ENCODE data around the gene ANKRD29.
"Not testable (repeated sequence)": the region's sequence is repeated elsewhere in the genome, so short reads cannot be mapped to it uniquely, and the experiment has no call there.

The ANKRD29 gene

DNA sequence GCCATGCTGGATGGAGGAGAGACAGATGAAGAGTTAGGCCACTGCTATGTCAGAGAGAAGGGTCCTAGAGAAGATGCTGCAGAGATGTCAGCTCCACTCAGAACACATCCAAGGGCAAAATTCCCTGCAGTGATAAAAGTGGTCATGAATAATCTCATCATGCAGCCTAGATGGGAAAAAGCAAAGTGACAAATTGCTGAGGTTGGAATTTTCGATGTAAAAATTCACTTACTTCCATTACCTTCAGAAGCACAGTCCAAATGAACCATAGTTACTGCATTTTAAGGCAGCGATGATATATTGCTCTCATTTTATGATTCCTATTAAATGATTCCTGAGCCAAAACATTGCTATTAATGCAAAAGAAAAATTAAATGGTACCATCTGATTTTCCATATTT, 16.4 kb downstream of the ANKRD29 start:
- Mint-ChIP-seq H3K27me3 (peaks cover 7% of the 10 kb centered on the region), H3K27ac (no peak overlapping the region), H3K4me1 (ENCODE audit: low read depth) (peaks cover 14% of the 10 kb centered on the region), H3K36me3 (ENCODE audit: low read depth) (no peaks in the 10 kb centered on the region), H3K9me3 (peaks cover 8% of the 10 kb centered on the region), H3K4me3 (no peak overlapping the region)
- intact Hi-C loops (cut with micrococcal nuclease), result no loop called here

DNA sequence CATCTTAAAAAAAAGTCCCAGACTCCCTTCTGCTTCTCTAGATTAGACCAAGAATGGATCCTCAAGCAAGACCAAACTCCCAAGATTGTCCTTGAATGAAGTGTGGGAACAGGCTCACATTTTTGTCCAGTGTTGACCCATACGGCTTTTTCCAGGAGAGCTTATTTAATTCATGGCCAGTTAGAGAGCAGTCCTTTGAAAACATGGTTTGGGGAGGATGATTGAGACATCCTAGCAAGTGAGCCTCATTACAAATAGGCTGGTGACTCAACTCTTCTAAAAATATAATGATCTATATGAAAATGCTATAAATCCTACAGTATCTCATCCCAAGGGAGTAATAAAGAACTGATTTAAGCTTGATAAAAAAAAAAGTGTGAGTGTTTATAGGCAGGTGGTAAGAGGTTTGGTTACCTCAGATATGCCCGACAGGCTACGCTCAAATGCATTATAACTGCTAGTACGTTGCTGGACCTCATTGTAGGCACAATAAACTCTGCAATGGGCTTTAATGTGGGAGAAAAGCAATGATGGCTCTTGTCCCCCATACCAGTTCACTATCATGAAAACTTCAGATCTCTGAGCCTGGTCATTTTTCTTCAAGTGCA, 17.0 kb downstream of the ANKRD29 start:
- H3K27me3 Mint-ChIP-seq, result peaks cover 7% of the 10 kb centered on the region
- peaks cover 14% of the 10 kb centered on the region for H3K4me1 Mint-ChIP-seq (ENCODE audit: low read depth)
- H3K36me3 Mint-ChIP-seq (ENCODE audit: low read depth), result no peaks in the 10 kb centered on the region
- no peak overlapping the region for H3K4me3 Mint-ChIP-seq
- intact Hi-C loops (cut with micrococcal nuclease), result no loop called here
- peaks cover 8% of the 10 kb centered on the region for H3K9me3 Mint-ChIP-seq
- H3K27ac Mint-ChIP-seq, result no peak overlapping the region

DNA sequence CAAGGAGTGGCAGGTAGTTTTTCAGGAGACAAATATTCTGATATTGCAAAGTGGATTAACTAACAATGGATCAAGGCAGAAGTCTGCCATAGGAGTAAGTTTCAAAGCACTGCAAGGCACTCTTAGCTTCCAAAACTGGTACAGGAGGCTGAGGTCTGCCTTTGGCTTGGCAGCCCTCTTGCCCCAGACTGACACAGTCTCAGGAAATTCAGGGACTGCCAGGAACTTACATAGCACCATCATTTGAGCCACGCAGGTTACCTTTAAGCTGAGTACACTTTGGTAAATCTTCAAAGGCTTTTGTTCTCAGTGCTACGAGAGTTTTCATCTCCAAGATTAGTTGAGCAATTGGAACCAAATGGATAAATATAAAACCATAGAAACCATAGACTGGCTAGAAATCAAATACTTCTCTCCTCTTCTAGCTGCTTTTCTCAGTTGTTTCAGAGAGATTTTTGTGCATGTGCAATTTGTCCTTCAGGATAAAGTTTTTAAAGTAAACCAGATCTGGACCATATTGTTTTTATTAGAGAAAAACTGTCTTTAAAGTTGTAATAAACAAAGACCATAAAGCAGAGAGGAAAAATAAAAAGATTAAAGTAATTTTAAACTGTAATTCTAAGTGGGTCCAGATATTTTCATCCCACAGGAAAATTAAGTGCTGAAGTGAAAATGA, 18.8 kb downstream of the ANKRD29 start:
- intact Hi-C loops (cut with micrococcal nuclease), result no loop called here
- H3K27me3 Mint-ChIP-seq, result peaks cover 5% of the 10 kb centered on the region
- no peaks in the 10 kb centered on the region for H3K36me3 Mint-ChIP-seq (ENCODE audit: low read depth)
- H3K27ac Mint-ChIP-seq, result no peak overlapping the region
- H3K9me3 Mint-ChIP-seq, result peaks cover 8% of the 10 kb centered on the region
- H3K4me3 Mint-ChIP-seq, result no peak overlapping the region
- H3K4me1 Mint-ChIP-seq (ENCODE audit: low read depth), result peaks cover 6% of the 10 kb centered on the region

DNA sequence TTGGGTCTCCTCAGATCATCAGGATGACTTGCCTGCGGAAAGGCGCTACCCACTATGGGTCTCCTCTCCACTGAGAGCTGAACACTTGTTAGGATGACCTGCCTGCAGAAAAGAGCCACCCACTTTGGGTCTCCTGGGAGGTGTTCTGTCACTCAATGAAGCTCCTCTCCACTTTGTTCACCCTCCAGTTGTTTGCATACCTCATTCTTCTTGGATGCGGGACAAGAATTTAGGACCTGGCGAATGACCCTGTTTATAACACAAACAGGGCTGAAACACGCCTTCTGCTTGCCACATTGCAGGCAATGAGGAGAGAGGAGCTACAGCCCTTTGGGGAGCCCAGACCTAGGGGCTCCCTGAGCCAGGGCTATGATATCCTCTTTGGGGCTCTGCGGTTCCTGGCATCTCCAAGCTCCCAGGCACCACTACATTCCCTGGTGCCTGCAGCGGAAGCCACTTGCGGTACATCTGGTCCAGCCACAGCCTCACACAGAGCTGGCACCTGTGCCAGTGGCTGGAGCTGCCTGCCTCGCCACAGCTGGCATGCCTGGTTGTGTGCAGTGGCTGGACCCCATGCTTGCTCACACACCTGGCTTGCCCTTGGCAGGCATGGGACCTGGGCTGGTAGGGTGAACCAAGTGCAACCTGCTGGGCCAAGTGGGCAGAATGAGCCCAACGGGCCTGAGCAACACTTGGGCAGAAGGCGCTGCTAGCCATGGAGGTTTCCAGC, 20.6 kb downstream of the ANKRD29 start:
- Mint-ChIP-seq H3K4me1 (ENCODE audit: low read depth) (no peaks in the 10 kb centered on the region), H3K27me3 (peaks cover 5% of the 10 kb centered on the region), H3K9me3 (peaks cover 8% of the 10 kb centered on the region), H3K27ac (no peak overlapping the region), H3K4me3 (no peak overlapping the region), H3K36me3 (ENCODE audit: low read depth) (no peaks in the 10 kb centered on the region)
- intact Hi-C loops (cut with micrococcal nuclease), result no loop called here

- Mint-ChIP-seq H3K36me3 (ENCODE audit: low read depth) (no peaks in the 10 kb centered on the region), H3K9me3 (peaks cover 8% of the 10 kb centered on the region), H3K27me3 (peaks cover 3% of the 10 kb centered on the region), H3K4me3 (no peak overlapping the region), H3K4me1 (ENCODE audit: low read depth) (no peaks in the 10 kb centered on the region), H3K27ac (no peak overlapping the region)
- intact Hi-C loops (cut with micrococcal nuclease), result no loop called here
These were observed 21.5 kb downstream of the ANKRD29 start for GRCh38 chr18:23641143-23641720.

DNA sequence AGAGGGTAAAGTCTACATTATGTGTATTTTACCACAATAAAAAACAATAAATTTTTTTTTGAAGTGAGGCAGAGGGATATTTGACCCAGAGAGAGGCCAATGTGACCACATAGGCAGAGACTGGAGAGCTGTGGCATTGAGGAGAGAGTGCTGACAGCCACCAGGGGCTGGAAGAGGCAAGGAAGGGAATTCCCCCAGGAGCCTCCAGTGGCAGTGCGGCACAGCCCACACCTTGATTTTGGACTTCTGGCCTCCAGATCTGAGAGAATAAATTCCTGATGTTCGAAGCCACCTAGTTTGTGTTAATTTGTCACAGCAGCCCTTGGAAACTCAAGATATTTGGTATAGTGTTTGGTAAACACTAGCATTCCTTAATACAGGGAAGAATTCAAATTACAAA, 22.7 kb downstream of the ANKRD29 start:
- intact Hi-C loops (cut with micrococcal nuclease), result no loop called here
- Mint-ChIP-seq H3K27me3 (peaks cover 5% of the 10 kb centered on the region), H3K36me3 (ENCODE audit: low read depth) (no peaks in the 10 kb centered on the region), H3K9me3 (peaks cover 8% of the 10 kb centered on the region), H3K27ac (no peak overlapping the region), H3K4me1 (ENCODE audit: low read depth) (peaks cover 4% of the 10 kb centered on the region), H3K4me3 (no peak overlapping the region)

DNA sequence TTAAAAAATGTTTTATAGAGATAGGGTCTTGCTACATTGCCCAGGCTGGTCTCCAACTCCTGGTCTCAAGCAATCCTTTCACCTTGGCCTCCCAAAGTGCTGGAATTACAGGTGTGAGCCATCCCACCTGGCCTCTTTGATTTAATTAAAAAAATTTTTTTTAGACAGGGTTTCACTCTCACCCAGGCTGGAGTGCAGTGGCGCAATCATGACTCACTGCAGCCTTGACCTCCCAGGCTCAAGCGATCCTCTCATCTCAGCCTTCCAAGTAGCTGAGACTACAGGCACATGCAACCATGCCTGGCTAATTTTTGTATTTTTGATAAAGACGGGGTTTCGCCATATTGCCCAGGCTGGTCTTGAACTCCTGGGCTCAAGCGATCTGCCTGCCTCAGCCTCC, 26.3 kb downstream of the ANKRD29 start:
- H3K27me3 Mint-ChIP-seq; H3K9me3 Mint-ChIP-seq; intact Hi-C loops (cut with micrococcal nuclease); H3K36me3 Mint-ChIP-seq (ENCODE audit: low read depth); H3K27ac Mint-ChIP-seq; H3K4me3 Mint-ChIP-seq: not testable (repeated sequence)
- H3K4me1 Mint-ChIP-seq (ENCODE audit: low read depth), result peaks cover 10% of the 10 kb centered on the region

GRCh38 chr18:23636071-23636399, 26.7 kb downstream of the ANKRD29 start:
- intact Hi-C loops (cut with micrococcal nuclease), result no loop called here
- Mint-ChIP-seq H3K27me3 (peaks cover 10% of the 10 kb centered on the region), H3K27ac (no peak overlapping the region), H3K4me3 (no peak overlapping the region), H3K36me3 (ENCODE audit: low read depth) (no peaks in the 10 kb centered on the region), H3K9me3 (no peaks in the 10 kb centered on the region), H3K4me1 (ENCODE audit: low read depth) (peaks cover 10% of the 10 kb centered on the region)

DNA sequence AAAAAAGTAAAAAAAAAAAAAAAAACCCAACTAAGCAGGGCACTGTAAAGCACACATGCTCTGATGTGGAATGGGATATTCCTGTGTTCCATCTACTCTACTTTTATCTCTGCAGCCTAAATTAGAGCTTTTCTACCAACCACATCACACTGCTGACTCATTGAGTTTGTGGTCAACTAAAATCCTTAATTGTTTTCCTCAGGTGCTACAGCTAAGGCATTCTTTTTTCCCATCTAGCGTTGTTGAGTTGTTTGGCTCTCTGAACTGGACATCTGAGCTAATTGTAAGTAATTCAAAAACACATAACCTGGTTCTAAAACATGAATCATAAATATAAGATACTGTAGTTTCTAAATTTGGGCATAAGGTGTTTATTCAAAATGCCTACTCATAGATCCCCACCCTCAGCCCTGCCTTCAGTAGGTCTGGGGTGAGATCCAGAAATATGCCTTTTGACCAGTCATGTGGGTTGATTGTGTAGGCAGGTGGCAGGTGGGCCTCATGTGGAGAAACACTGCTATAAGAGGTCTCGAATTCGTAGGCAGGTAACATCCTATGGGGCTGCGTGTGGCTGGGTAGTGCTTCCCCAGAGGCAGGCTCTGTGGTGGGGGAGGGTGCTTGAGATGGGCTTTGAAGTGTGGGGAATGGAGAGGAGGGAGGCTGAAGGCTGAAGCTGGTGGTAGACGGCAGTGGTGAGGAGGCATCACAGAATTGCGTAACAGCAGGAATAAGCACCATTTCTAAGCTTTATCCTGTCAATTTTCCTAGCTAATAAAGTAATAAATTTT, 27.2 kb downstream of the ANKRD29 start:
- no peaks in the 10 kb centered on the region for H3K9me3 Mint-ChIP-seq
- H3K4me3 Mint-ChIP-seq, result no peak overlapping the region

GRCh38 chr18:23634692-23635091, 28.0 kb downstream of the ANKRD29 start:
- intact Hi-C loops (cut with micrococcal nuclease), result no loop called here
- Mint-ChIP-seq H3K36me3 (ENCODE audit: low read depth) (no peaks in the 10 kb centered on the region), H3K9me3 (no peaks in the 10 kb centered on the region), H3K27me3 (peaks cover 10% of the 10 kb centered on the region), H3K4me1 (ENCODE audit: low read depth) (peaks cover 10% of the 10 kb centered on the region), H3K4me3 (no peak overlapping the region), H3K27ac (no peak overlapping the region)

More for the DNA sequence above, 27.2 kb downstream of the ANKRD29 start:
- Mint-ChIP-seq H3K36me3 (ENCODE audit: low read depth) (no peaks in the 10 kb centered on the region), H3K27me3 (peaks cover 10% of the 10 kb centered on the region), H3K4me1 (ENCODE audit: low read depth) (peaks cover 10% of the 10 kb centered on the region), H3K27ac (no peak overlapping the region)
- intact Hi-C loops (cut with micrococcal nuclease), result no loop called here

DNA sequence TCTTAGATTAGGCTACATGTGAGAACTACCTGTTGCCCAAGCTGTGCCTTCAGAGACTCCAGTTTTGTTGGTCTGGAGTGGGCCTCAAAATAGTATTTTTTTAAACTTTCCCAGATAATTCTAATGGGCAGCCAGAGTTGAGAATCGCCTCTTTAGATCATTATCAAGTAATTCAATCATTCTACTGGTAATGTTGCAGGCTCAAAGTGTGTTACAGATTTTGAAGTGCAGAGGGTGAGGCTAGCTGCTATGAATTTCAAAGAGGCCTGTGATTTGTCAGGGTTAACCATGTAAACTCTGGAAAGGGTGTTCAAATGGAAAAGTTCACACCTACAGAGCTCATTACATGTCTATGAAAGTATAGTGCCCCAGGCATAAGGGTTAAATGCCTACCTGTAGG, 30.1 kb downstream of the ANKRD29 start:
- Mint-ChIP-seq H3K27ac (no peak overlapping the region), H3K36me3 (ENCODE audit: low read depth) (no peaks in the 10 kb centered on the region), H3K9me3 (no peaks in the 10 kb centered on the region), H3K4me3 (no peak overlapping the region), H3K4me1 (ENCODE audit: low read depth) (peaks cover 10% of the 10 kb centered on the region), H3K27me3 (peaks cover 9% of the 10 kb centered on the region)
- intact Hi-C loops (cut with micrococcal nuclease), result no loop called here

GRCh38 chr18:23631746-23632145, 31.0 kb downstream of the ANKRD29 start:
- H3K4me3 Mint-ChIP-seq, result no peak overlapping the region
- H3K27me3 Mint-ChIP-seq, result peaks cover 9% of the 10 kb centered on the region
- H3K4me1 Mint-ChIP-seq (ENCODE audit: low read depth), result peaks cover 10% of the 10 kb centered on the region
- no peaks in the 10 kb centered on the region for H3K36me3 Mint-ChIP-seq (ENCODE audit: low read depth)
- no peak overlapping the region for H3K27ac Mint-ChIP-seq
- intact Hi-C loops (cut with micrococcal nuclease), result no loop called here
- H3K9me3 Mint-ChIP-seq, result no peaks in the 10 kb centered on the region

DNA sequence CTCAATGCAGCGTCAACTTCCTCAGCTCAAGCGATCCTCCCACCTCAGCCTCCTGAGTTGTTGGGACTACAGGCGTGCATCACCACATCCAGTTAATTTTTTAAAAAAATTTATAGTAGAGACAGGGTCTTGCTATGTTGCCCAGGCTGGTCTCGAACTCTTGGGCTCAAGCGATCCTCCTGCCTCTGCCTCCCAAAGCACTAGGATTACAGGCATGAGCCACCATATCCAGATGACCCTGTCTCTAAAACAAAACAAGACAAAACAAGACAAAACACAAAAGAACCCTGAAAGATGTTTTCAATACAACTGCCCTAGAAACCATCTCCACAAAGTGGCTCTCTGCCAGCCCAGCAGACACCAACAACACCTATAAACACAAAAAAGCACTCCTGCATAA, 31.4 kb downstream of the ANKRD29 start:
- no peaks in the 10 kb centered on the region for H3K36me3 Mint-ChIP-seq (ENCODE audit: low read depth)
- H3K27ac Mint-ChIP-seq, result no peak overlapping the region
- no peaks in the 10 kb centered on the region for H3K9me3 Mint-ChIP-seq
- peaks cover 9% of the 10 kb centered on the region for H3K27me3 Mint-ChIP-seq
- peaks cover 10% of the 10 kb centered on the region for H3K4me1 Mint-ChIP-seq (ENCODE audit: low read depth)
- H3K4me3 Mint-ChIP-seq, result no peak overlapping the region
- intact Hi-C loops (cut with micrococcal nuclease), result no loop called here

Measured in dendritic cell treated with granulocyte-macrophage colony-stimulating factor and Interleukin-4, amounts not matched to agents 40 ng/mL and 50 ng/mL, for 4 days (primary cell).